NT2/D1 (cell line): Measurements from ENCODE around the gene OR4Q3.

Source experiments
- SUZ12 ChIP-seq: IDR thresholded peaks from 2 replicates; pipeline ENCODE4 v1.6.1; 2011; ENCODE audit not compliant: insufficient read length, insufficient read depth; ENCODE audit errors: extremely low read depth
- YY1 ChIP-seq: IDR thresholded peaks from 2 replicates; pipeline ENCODE4 v1.6.1; 2011; ENCODE audit not compliant: insufficient read length, insufficient read depth

GRCh38 chr14:19775587-19775986 is 32.2 kb downstream of the OR4Q3 start:
- TF ChIP-seq YY1 (no peak), SUZ12 (no peak)
